ENCODE measurements around the gene WDR82. TPM values are rescaled to one million over a fixed set of nuclear protein-coding genes. Genes with fewer than 3 reads are reported as not detected.
A peak's percentile ranks its signal among the peaks of the same experiment; 100 is the strongest.

WDR82 gene
- total RNA-seq, 1 experiment from 2014 or later: 42.0 TPM

DNA sequence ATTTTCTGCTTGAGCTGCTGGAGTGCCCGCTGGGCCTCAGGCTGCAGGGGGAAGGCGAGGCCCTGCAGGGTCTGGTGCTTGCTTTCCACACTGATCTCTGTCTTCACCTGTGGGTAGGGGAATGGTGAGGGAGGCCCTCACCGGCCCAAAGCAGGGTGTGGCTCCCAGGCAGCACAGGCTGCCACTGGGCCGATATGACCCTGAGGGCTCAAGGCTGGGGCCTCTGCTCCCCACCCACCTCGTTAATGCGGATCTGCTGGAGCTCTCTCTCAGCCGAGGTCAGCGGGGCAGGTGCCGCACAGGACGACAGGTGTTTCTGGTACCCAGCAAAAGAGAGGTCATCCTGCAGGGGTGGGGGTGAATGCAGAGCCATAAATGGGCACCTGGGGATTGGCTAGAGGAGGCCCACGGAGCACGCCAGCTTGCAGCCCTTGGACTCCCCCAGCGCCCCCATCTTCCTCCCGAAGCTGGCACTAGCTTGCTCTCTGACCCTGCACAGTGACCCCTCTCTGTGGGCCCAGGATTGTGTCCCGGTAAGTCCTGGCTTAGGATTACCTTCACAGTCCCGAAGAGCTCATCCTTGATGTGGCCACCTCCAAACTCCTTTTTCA lies 47.5 kb downstream of the WDR82 start:
- Histone ChIP-seq H3K4me2 (ENCODE audit: low read depth, low read length, poor library complexity, severe bottlenecking) (no peak overlapping the region), H3K9ac (ENCODE audit: low read length) (no peak overlapping the region), H3K79me2 (ENCODE audit: low read length) (no peaks in the 10 kb centered on the region; the same call in 1 of the 2 replicates), H3K9me3 (ENCODE audit: low read length) (no peaks in the 10 kb centered on the region), H3K27ac (ENCODE audit: low read length) (0 out of 2 replicates have a peak overlapping the region, but pooled peaks have one; percentile 33), H3K27me3 (ENCODE audit: low read length) (no peaks in the 10 kb centered on the region), H2AFZ (ENCODE audit: low read length) (no peak overlapping the region), H4K20me1 (ENCODE audit: insufficient read depth, low read depth, low read length) (peaks cover 9% of the 10 kb centered on the region; the same call in 1 of the 2 replicates), H3K4me1 (ENCODE audit: low read length) (peaks cover 52% of the 10 kb centered on the region), H3K9me2 (replicated peaks; ENCODE audit: insufficient read depth, low read length) (no peaks in the 10 kb centered on the region), H3K4me3 (ENCODE audit: low read length) (no peak overlapping the region), H3K36me3 (ENCODE audit: insufficient read depth, low read length) (peaks cover 5% of the 10 kb centered on the region)
- no peak for DNase-seq

- Histone ChIP-seq H3K4me3 (ENCODE audit: low read length) (no peak overlapping the region), H3K9ac (ENCODE audit: low read length) (no peak overlapping the region), H3K36me3 (ENCODE audit: insufficient read depth, low read length) (peaks cover 5% of the 10 kb centered on the region), H3K27me3 (ENCODE audit: low read length) (no peaks in the 10 kb centered on the region), H2AFZ (ENCODE audit: low read length) (no peak overlapping the region), H3K27ac (ENCODE audit: low read length) (no peak overlapping the region), H3K9me3 (ENCODE audit: low read length) (no peaks in the 10 kb centered on the region), H3K4me2 (ENCODE audit: low read depth, low read length, poor library complexity, severe bottlenecking) (no peak overlapping the region), H3K79me2 (ENCODE audit: low read length) (no peaks in the 10 kb centered on the region; the same call in 1 of the 2 replicates), H3K9me2 (replicated peaks; ENCODE audit: insufficient read depth, low read length) (no peaks in the 10 kb centered on the region), H3K4me1 (ENCODE audit: low read length) (peaks cover 56% of the 10 kb centered on the region), H4K20me1 (ENCODE audit: insufficient read depth, low read depth, low read length) (peaks cover 9% of the 10 kb centered on the region; the same call in 1 of the 2 replicates)
- no peak for DNase-seq
Observed at GRCh38 chr3:52230461-52230860, 48.0 kb downstream of the WDR82 start.

DNA sequence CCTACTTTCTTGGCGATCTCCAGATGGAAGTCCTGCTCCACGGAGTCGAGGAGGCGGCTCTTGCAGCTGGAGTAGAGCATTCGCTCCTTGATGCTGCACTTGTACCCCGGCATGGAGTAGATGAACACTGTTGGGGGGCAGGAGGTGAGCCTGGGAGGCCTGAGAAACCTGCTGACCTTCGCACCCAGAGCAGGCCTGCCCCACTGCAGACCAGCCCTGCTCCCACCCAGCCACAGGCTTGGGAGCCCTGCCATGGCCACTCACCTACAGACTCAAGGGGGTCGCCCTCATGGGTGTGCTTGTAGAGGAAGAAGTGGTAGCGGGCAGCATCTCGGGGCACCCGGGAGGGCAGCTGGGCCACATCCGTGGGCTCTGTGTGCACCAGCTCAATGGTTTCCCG lies 48.8 kb downstream of the WDR82 start:
- no peaks in the 10 kb centered on the region for H3K27me3 ChIP-seq (ENCODE audit: low read length)
- H3K79me2 ChIP-seq (ENCODE audit: low read length): peaks cover 7% of the 10 kb centered on the region
- peaks cover 6% of the 10 kb centered on the region for H3K36me3 ChIP-seq (ENCODE audit: insufficient read depth, low read length)
- H3K27ac ChIP-seq (ENCODE audit: low read length): no peak overlapping the region
- peaks cover 10% of the 10 kb centered on the region for H4K20me1 ChIP-seq (ENCODE audit: insufficient read depth, low read depth, low read length)
- no peak for DNase-seq
- H3K4me1 ChIP-seq (ENCODE audit: low read length): peaks cover 57% of the 10 kb centered on the region
- H3K9me2 ChIP-seq (replicated peaks; ENCODE audit: insufficient read depth, low read length): no peaks in the 10 kb centered on the region
- no peak overlapping the region for H3K4me3 ChIP-seq (ENCODE audit: low read length)
- no peak overlapping the region for H2AFZ ChIP-seq (ENCODE audit: low read length)
- no peak overlapping the region for H3K9ac ChIP-seq (ENCODE audit: low read length)
- H3K9me3 ChIP-seq (ENCODE audit: low read length): no peaks in the 10 kb centered on the region
- H3K4me2 ChIP-seq (ENCODE audit: low read depth, low read length, poor library complexity, severe bottlenecking): no peak overlapping the region

DNA sequence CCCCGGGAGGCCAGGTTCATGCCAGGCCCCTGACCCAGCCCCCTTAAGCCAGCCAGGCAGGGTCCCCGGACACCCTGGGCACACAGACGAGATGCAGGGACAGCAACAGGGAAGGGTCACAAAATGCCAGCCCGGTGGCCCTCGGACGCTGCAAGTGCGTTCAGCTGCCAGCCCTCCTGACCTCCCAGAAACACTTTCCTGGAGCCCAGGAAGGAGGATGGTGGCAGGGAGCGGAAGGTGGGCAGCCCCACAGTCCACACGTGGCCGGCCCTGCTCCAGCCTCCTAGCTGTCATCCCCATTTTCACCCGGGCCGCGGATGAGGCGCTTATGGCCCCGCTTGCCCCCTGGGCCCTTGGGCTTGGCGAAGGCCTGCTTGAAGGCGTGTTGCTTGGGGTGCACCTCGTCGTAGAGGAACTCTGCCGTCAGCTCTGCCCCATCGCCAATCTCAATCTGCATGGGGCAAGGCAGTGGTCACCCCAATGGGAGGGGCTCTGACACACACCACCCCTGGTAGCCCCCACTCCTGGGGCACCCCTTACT lies 49.6 kb downstream of the WDR82 start:
- no peak overlapping the region for H3K9ac ChIP-seq (ENCODE audit: low read length)
- no peaks in the 10 kb centered on the region for H3K27me3 ChIP-seq (ENCODE audit: low read length)
- no peak for DNase-seq
- peaks cover 65% of the 10 kb centered on the region for H3K4me1 ChIP-seq (ENCODE audit: low read length)
- no peaks in the 10 kb centered on the region for H3K9me3 ChIP-seq (ENCODE audit: low read length)
- peak overlapping the region; percentile 99; the same call in 1 of the 2 replicates for H3K27ac ChIP-seq (ENCODE audit: low read length)
- no peaks in the 10 kb centered on the region for H3K9me2 ChIP-seq (replicated peaks; ENCODE audit: insufficient read depth, low read length)
- H3K4me2 ChIP-seq (ENCODE audit: low read depth, low read length, poor library complexity, severe bottlenecking): no peak overlapping the region
- H4K20me1 ChIP-seq (ENCODE audit: insufficient read depth, low read depth, low read length): peaks cover 19% of the 10 kb centered on the region
- H3K36me3 ChIP-seq (ENCODE audit: insufficient read depth, low read length): peaks cover 13% of the 10 kb centered on the region
- no peak overlapping the region for H3K4me3 ChIP-seq (ENCODE audit: low read length)
- peaks cover 16% of the 10 kb centered on the region for H3K79me2 ChIP-seq (ENCODE audit: low read length)
- no peak overlapping the region for H2AFZ ChIP-seq (ENCODE audit: low read length)

GRCh38 chr3:52228266-52228665 lies 50.2 kb downstream of the WDR82 start:
- Histone ChIP-seq H3K4me2 (ENCODE audit: low read depth, low read length, poor library complexity, severe bottlenecking) (no peak overlapping the region), H3K4me3 (ENCODE audit: low read length) (no peak overlapping the region), H3K36me3 (ENCODE audit: insufficient read depth, low read length) (peaks cover 19% of the 10 kb centered on the region), H2AFZ (ENCODE audit: low read length) (no peak overlapping the region), H3K27me3 (ENCODE audit: low read length) (no peaks in the 10 kb centered on the region), H4K20me1 (ENCODE audit: insufficient read depth, low read depth, low read length) (peaks cover 22% of the 10 kb centered on the region), H3K4me1 (ENCODE audit: low read length) (peaks cover 69% of the 10 kb centered on the region), H3K9me3 (ENCODE audit: low read length) (no peaks in the 10 kb centered on the region), H3K79me2 (ENCODE audit: low read length) (peaks cover 21% of the 10 kb centered on the region), H3K9ac (ENCODE audit: low read length) (peak overlapping the region; percentile 72; the same call in 1 of the 2 replicates), H3K9me2 (replicated peaks; ENCODE audit: insufficient read depth, low read length) (no peaks in the 10 kb centered on the region), H3K27ac (ENCODE audit: low read length) (peak overlapping the region; percentile 99)
- no peak for DNase-seq

- H3K36me3 ChIP-seq (ENCODE audit: insufficient read depth, low read length): peaks cover 23% of the 10 kb centered on the region
- H3K27ac ChIP-seq (ENCODE audit: low read length): peak overlapping the region; percentile 99
- DNase-seq: no peak
- H3K4me2 ChIP-seq (ENCODE audit: low read depth, low read length, poor library complexity, severe bottlenecking): peak overlapping the region; percentile 97
- H3K9me3 ChIP-seq (ENCODE audit: low read length): no peaks in the 10 kb centered on the region
- no peak overlapping the region for H2AFZ ChIP-seq (ENCODE audit: low read length)
- peak overlapping the region; percentile 72 for H3K9ac ChIP-seq (ENCODE audit: low read length)
- peaks cover 26% of the 10 kb centered on the region for H3K79me2 ChIP-seq (ENCODE audit: low read length)
- no peaks in the 10 kb centered on the region for H3K27me3 ChIP-seq (ENCODE audit: low read length)
- peaks cover 69% of the 10 kb centered on the region for H3K4me1 ChIP-seq (ENCODE audit: low read length)
- no peaks in the 10 kb centered on the region for H3K9me2 ChIP-seq (replicated peaks; ENCODE audit: insufficient read depth, low read length)
- H4K20me1 ChIP-seq (ENCODE audit: insufficient read depth, low read depth, low read length): peaks cover 26% of the 10 kb centered on the region
- no peak overlapping the region for H3K4me3 ChIP-seq (ENCODE audit: low read length)
Observed at GRCh38 chr3:52227766-52228165, 50.7 kb downstream of the WDR82 start.

DNA sequence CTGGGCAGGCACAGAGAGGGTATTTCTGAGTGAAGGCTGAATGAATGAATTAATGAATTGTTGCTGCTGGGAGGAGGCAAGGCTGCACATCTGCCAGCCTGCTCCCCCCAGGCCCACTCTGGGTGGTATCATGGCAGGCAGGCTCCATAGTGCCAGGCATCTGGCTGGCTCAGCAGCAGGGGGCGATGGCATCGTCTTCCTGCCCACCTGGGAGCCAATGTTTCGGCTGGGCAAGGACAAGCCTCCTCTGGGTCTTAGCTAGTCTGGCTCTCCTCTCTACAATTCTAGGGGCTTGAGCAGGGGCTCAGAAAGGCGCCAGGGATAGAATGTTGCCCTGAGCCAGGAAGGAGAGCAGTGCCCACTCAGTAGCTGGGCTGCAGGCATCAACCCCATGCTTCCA lies 51.3 kb downstream of the WDR82 start:
- peak overlapping the region; percentile 72 for H3K9ac ChIP-seq (ENCODE audit: low read length)
- H3K27ac ChIP-seq (ENCODE audit: low read length): peak overlapping the region; percentile 99
- H3K27me3 ChIP-seq (ENCODE audit: low read length): no peaks in the 10 kb centered on the region
- no peak overlapping the region for H2AFZ ChIP-seq (ENCODE audit: low read length)
- no peaks in the 10 kb centered on the region for H3K9me3 ChIP-seq (ENCODE audit: low read length)
- peak overlapping the region; percentile 56; the same call in 1 of the 2 replicates for H3K4me3 ChIP-seq (ENCODE audit: low read length)
- peaks cover 30% of the 10 kb centered on the region for H4K20me1 ChIP-seq (ENCODE audit: insufficient read depth, low read depth, low read length)
- H3K4me1 ChIP-seq (ENCODE audit: low read length): peaks cover 70% of the 10 kb centered on the region
- H3K79me2 ChIP-seq (ENCODE audit: low read length): peaks cover 33% of the 10 kb centered on the region
- no peaks in the 10 kb centered on the region for H3K9me2 ChIP-seq (replicated peaks; ENCODE audit: insufficient read depth, low read length)
- DNase-seq: no peak
- H3K4me2 ChIP-seq (ENCODE audit: low read depth, low read length, poor library complexity, severe bottlenecking): peak overlapping the region; percentile 97
- H3K36me3 ChIP-seq (ENCODE audit: insufficient read depth, low read length): peaks cover 27% of the 10 kb centered on the region

DNA sequence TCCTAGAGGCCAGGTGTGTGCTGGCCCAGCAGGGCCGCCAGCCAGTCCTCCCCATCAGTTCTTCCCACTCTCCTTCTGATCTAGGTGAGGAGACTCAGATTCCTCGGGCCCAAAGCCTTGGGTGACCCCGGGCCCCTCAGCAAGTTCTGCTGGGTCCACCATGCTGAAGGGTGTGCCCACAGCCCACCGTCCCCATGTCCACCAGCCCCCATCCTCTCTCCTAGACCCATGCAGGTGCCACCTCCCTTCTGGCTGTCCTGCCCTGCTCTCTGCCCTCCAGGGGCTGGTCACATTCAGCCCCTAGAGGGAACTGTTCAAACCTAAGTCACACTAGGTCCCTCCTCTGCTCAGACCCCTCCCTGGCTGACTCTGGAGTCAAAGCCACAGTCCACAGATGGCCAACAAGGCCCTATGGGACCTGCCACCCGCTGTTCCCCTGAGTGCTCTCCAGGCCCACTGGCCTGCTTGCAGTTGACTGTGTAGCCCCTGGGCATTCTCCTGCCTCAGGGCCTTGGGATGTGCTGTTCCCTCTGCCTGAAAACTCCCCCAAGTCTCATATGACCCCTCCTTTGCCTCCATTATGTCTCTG lies 52.1 kb downstream of the WDR82 start:
- H3K4me2 ChIP-seq (ENCODE audit: low read depth, low read length, poor library complexity, severe bottlenecking): peak overlapping the region; percentile 97
- no peaks in the 10 kb centered on the region for H3K9me3 ChIP-seq (ENCODE audit: low read length)
- no peaks in the 10 kb centered on the region for H3K9me2 ChIP-seq (replicated peaks; ENCODE audit: insufficient read depth, low read length)
- no peak overlapping the region for H2AFZ ChIP-seq (ENCODE audit: low read length)
- H3K4me1 ChIP-seq (ENCODE audit: low read length): peaks cover 70% of the 10 kb centered on the region
- H3K9ac ChIP-seq (ENCODE audit: low read length): peak overlapping the region; percentile 72
- H3K27ac ChIP-seq (ENCODE audit: low read length): peak overlapping the region; percentile 99
- H3K27me3 ChIP-seq (ENCODE audit: low read length): no peaks in the 10 kb centered on the region
- peak; percentile 85 for DNase-seq
- H4K20me1 ChIP-seq (ENCODE audit: insufficient read depth, low read depth, low read length): peaks cover 35% of the 10 kb centered on the region
- H3K4me3 ChIP-seq (ENCODE audit: low read length): peak overlapping the region; percentile 56; the same call in 1 of the 2 replicates
- H3K79me2 ChIP-seq (ENCODE audit: low read length): peaks cover 40% of the 10 kb centered on the region
- peaks cover 32% of the 10 kb centered on the region for H3K36me3 ChIP-seq (ENCODE audit: insufficient read depth, low read length)
